H1 (cell line): ENCODE measurements around the gene RAB3IL1. TPM values are rescaled to one million over a fixed set of nuclear protein-coding genes. Genes with fewer than 3 reads are reported as not detected.

Source experiments
- CTCF ChIA-PET: fragments of 300-600 bp; sonication (Branson Sonifier 250); formaldehyde crosslinking; loops from one replicate; lab custom pipeline; 2021; ENCODE audit not compliant: partially characterized antibody; lab: Charles Lee
- POLR2A ChIA-PET: fragments of 300-600 bp; sonication (Branson Sonifier 250); formaldehyde crosslinking; loops from one replicate; lab custom pipeline; 2021; ENCODE audit warnings: inconsistent platforms; ENCODE audit not compliant: partially characterized antibody; lab: Charles Lee
- DNase-seq, 2 experiments: peaks; one replicate each; pipeline versions ENCODE4 v3.0.0 to v3.0.0-alpha.2; 2010 to 2022; ENCODE audit warnings: low spot score in 2 of 2, low read depth in 1 of 2, mixed read lengths in 1 of 2
- FAIRE-seq: peaks from 2 replicates; lab custom pipeline; 2011; peaks lifted over from hg19 to GRCh38; lab: Jason Lieb, UNC
- H2AFZ ChIP-seq: 2 replicates; pipeline ENCODE4 v1.8.1; 2012; ENCODE audit warnings: low read length, inconsistent platforms
- H2AK5ac ChIP-seq: 2 replicates; pipeline ENCODE4 v1.6.1; 2013; ENCODE audit warnings: low read depth, low read length
- H2BK120ac ChIP-seq: replicated peaks from 2 replicates; pipeline ENCODE3; 2013; ENCODE audit warnings: low read depth, low read length, inconsistent platforms
- H2BK12ac ChIP-seq: 2 replicates; pipeline ENCODE4 v1.6.1; 2013; ENCODE audit warnings: low read depth, low read length
- H2BK15ac ChIP-seq: 2 replicates; pipeline ENCODE4 v1.6.1; 2013; ENCODE audit warnings: low read length
- H2BK20ac ChIP-seq: 2 replicates; pipeline ENCODE4 v1.6.1; 2013; ENCODE audit warnings: low read length
- H2BK5ac ChIP-seq: 2 replicates; pipeline ENCODE4 v1.6.1; 2013; ENCODE audit warnings: low read depth, low read length
- H3K14ac ChIP-seq: 2 replicates; pipeline ENCODE4 v1.6.1; 2013; ENCODE audit warnings: inconsistent platforms; ENCODE audit not compliant: insufficient read length
- H3K18ac ChIP-seq: 2 replicates; pipeline ENCODE4 v1.6.1; 2013; ENCODE audit warnings: low read length; ENCODE audit errors: extremely low read depth
- H3K23ac ChIP-seq: 2 replicates; pipeline ENCODE4 v1.6.1; 2013; ENCODE audit warnings: inconsistent platforms; ENCODE audit not compliant: insufficient read length
- H3K23me2 ChIP-seq: 2 replicates; pipeline ENCODE4 v1.6.1; 2013; ENCODE audit warnings: low read depth, low read length
- H3K27ac ChIP-seq: 2 replicates; pipeline ENCODE4 v1.6.1; 2011; ENCODE audit warnings: low read depth, low read length, inconsistent platforms
- H3K27me3 ChIP-seq, 4 experiments: replicated peaks in 1 of 4; 1 replicate in 1 of 4; 2 replicates in 3 of 4; pipeline versions ENCODE4 v1.6.1 to v1.8.1; 2011 to 2013; ENCODE audit warnings: low read length in 3 of 4, mild to moderate bottlenecking in 3 of 4, inconsistent platforms in 2 of 4, mixed read lengths in 2 of 4, moderate library complexity in 1 of 4; ENCODE audit not compliant: control insufficient read depth in 3 of 4, insufficient read depth in 3 of 4; ENCODE audit errors: extremely low read depth in 1 of 4
- H3K36me3 ChIP-seq, 4 experiments: 2 replicates each; pipeline versions ENCODE4 v1.6.1 to v1.8.1; 2011 to 2013; ENCODE audit warnings: mild to moderate bottlenecking in 4 of 4, low read length in 3 of 4, moderate library complexity in 2 of 4, control low read depth in 1 of 4, inconsistent platforms in 1 of 4; ENCODE audit not compliant: insufficient read depth in 4 of 4, control insufficient read depth in 2 of 4
- H3K4ac ChIP-seq: replicated peaks from 2 replicates; pipeline ENCODE3; 2013; ENCODE audit warnings: low read length, low read depth, mixed read lengths, inconsistent platforms; ENCODE audit not compliant: insufficient read length
- H3K4me1 ChIP-seq, 4 experiments: replicated peaks in 1 of 4; 1 replicate in 1 of 4; 2 replicates in 3 of 4; pipeline versions ENCODE4 v1.6.1 to v1.8.1; 2011 to 2013; ENCODE audit warnings: low read length in 3 of 4, inconsistent platforms in 2 of 4, mixed read lengths in 1 of 4; ENCODE audit not compliant: insufficient read depth in 4 of 4, control insufficient read depth in 3 of 4
- H3K4me2 ChIP-seq, 2 experiments: 2 replicates each; pipeline versions ENCODE4 v1.6.1 to v1.8.1; 2011 to 2013; ENCODE audit warnings: low read depth in 2 of 2, low read length in 2 of 2, control low read depth in 1 of 2, inconsistent platforms in 1 of 2, mild to moderate bottlenecking in 1 of 2; ENCODE audit not compliant: insufficient read depth in 1 of 2
- H3K4me3 ChIP-seq, 4 experiments: fragments of 200-600, 300-600 bp in 1 of 4; sonication (generic), shearing (Covaris generic), sonication (Bioruptor Twin) in 1 of 4; 2 replicates each; pipeline versions ENCODE4 v1.5.1 to v1.8.1; 2011 to 2016; ENCODE audit warnings: low read length in 4 of 4, low read depth in 3 of 4, control low read depth in 2 of 4, inconsistent platforms in 2 of 4, mild to moderate bottlenecking in 2 of 4, mixed read lengths in 1 of 4, moderate library complexity in 1 of 4; ENCODE audit not compliant: insufficient read depth in 2 of 4; ENCODE audit errors: extremely low read depth in 1 of 4
- H3K56ac ChIP-seq: replicated peaks from 2 replicates; pipeline ENCODE3; 2013; ENCODE audit warnings: low read depth, mild to moderate bottlenecking, mixed read lengths, low read length, inconsistent platforms; ENCODE audit not compliant: insufficient read length
- H3K79me1 ChIP-seq: 2 replicates; pipeline ENCODE4 v1.6.1; 2013; ENCODE audit warnings: low read depth, low read length, control low read depth
- H3K79me2 ChIP-seq, 2 experiments: 2 replicates each; pipeline versions ENCODE4 v1.6.1 to v1.8.1; 2012 to 2013; ENCODE audit warnings: low read length in 2 of 2, mild to moderate bottlenecking in 2 of 2, inconsistent platforms in 1 of 2; ENCODE audit not compliant: insufficient read depth in 2 of 2, control insufficient read depth in 1 of 2
- H3K9ac ChIP-seq, 4 experiments: replicated peaks in 1 of 4; 1 replicate in 1 of 4; 2 replicates in 3 of 4; pipeline versions ENCODE4 v1.6.1 to v1.8.1; 2011 to 2013; ENCODE audit warnings: low read depth in 3 of 4, low read length in 3 of 4, control low read depth in 2 of 4, mild to moderate bottlenecking in 2 of 4, moderate library complexity in 2 of 4, inconsistent platforms in 1 of 4; ENCODE audit errors: extremely low read depth in 1 of 4
- H3K9me3 ChIP-seq, 2 experiments: 2 replicates each; pipeline versions ENCODE4 v1.6.1 to v1.8.1; 2012 to 2013; ENCODE audit warnings: mild to moderate bottlenecking in 2 of 2, moderate library complexity in 2 of 2, control low read depth in 1 of 2, inconsistent platforms in 1 of 2, low read depth in 1 of 2, low read length in 1 of 2, mixed read lengths in 1 of 2; ENCODE audit not compliant: insufficient read depth in 2 of 2
- H4K20me1 ChIP-seq, 2 experiments: replicated peaks in 1 of 2; 2 replicates each; pipeline versions ENCODE3 to v1.8.1; 2011 to 2013; ENCODE audit warnings: inconsistent platforms in 2 of 2, low read length in 2 of 2, mild to moderate bottlenecking in 1 of 2; ENCODE audit not compliant: insufficient read depth in 2 of 2, control insufficient read depth in 1 of 2
- H4K5ac ChIP-seq: 2 replicates; pipeline ENCODE4 v1.6.1; 2013; ENCODE audit warnings: low read length, low read depth, mixed read lengths, inconsistent platforms; ENCODE audit not compliant: insufficient read length
- H4K8ac ChIP-seq: 2 replicates; pipeline ENCODE4 v1.8.0; 2013; ENCODE audit warnings: mild to moderate bottlenecking, moderate library complexity, low read length, inconsistent platforms; ENCODE audit not compliant: insufficient read depth; ENCODE audit errors: extremely low read depth
- H4K91ac ChIP-seq: replicated peaks from 2 replicates; pipeline ENCODE3; 2013; ENCODE audit warnings: low read length, mixed read lengths, inconsistent platforms; ENCODE audit not compliant: insufficient read length
- BRCA1 ChIP-seq: IDR thresholded peaks from 2 replicates; pipeline ENCODE4 v1.6.1; 2012; ENCODE audit warnings: low read depth, low read length, improper control_type of control experiment
- EP300 ChIP-seq, 2 experiments: IDR thresholded peaks; 1 replicate in 1 of 2; 2 replicates in 1 of 2; pipeline ENCODE4 v1.6.1; 2011 to 2012; ENCODE audit warnings: low read depth in 2 of 2, low read length in 2 of 2, mild to moderate bottlenecking in 2 of 2, borderline replicate concordance in 1 of 2, inconsistent platforms in 1 of 2, moderate library complexity in 1 of 2
- KDM4A ChIP-seq: IDR thresholded peaks from one replicate; pipeline ENCODE4 v1.7.1; 2012; ENCODE audit warnings: low read depth, mild to moderate bottlenecking, moderate library complexity, low read length, inconsistent platforms; ENCODE audit not compliant: severe bottlenecking
- MAX ChIP-seq: IDR thresholded peaks from 2 replicates; pipeline ENCODE4 v1.6.1; 2012; ENCODE audit warnings: inconsistent platforms
- PHF8 ChIP-seq: fragments of 200-600 bp; sonication (generic); conservative IDR thresholded peaks from 2 replicates; pipeline ENCODE4 v1.7.1; 2012; ENCODE audit warnings: low read depth, mild to moderate bottlenecking, inconsistent platforms, low read length, moderate library complexity
- POLR2AphosphoS5 ChIP-seq: IDR thresholded peaks from 2 replicates; pipeline ENCODE4 v1.6.1; 2011; ENCODE audit warnings: low read depth, low read length
- SAP30 ChIP-seq: fragments of 300-600 bp; sonication (generic); IDR thresholded peaks from 2 replicates; pipeline ENCODE4 v1.7.1; 2012; ENCODE audit warnings: low read length, moderate library complexity, mild to moderate bottlenecking, inconsistent platforms; ENCODE audit not compliant: insufficient read depth, insufficient replicate concordance
- SRF ChIP-seq: IDR thresholded peaks from 2 replicates; pipeline ENCODE4 v1.6.1; 2011; ENCODE audit warnings: mild to moderate bottlenecking, low read depth, low read length, moderate library complexity
- YY1 ChIP-seq: IDR thresholded peaks from 2 replicates; pipeline ENCODE4 v1.6.1; 2011; ENCODE audit warnings: low read depth, mild to moderate bottlenecking, low read length
- ZNF274 ChIP-seq: IDR thresholded peaks from 2 replicates; pipeline ENCODE4 v1.7.0; 2012; ENCODE audit warnings: low read length, borderline replicate concordance; ENCODE audit errors: extremely low read depth
- WGBS, 2 experiments: shearing (Covaris generic) in 1 of 2; methylation state at CpG; one replicate each; pipeline versions ENCODE4 v1.1.6 to v1.1.7; 2013 to 2015; ENCODE audit warnings: low lambda C conversion rate in 2 of 2, mixed read lengths in 2 of 2, inconsistent platforms in 1 of 2, low coverage in 1 of 2, missing lambda C conversion rate in 1 of 2; ENCODE audit not compliant: insufficient replicate concordance in 2 of 2, insufficient coverage in 1 of 2, insufficient read length in 1 of 2; ENCODE audit errors: extremely low coverage in 1 of 2, missing lambda C conversion rate in 1 of 2; 5-methylcytosine and 5-hydroxymethylcytosine counted together
- polyA plus RNA-seq, 7 experiments: library from polyadenylated mRNA; depleted of rRNA in 3 of 7; stranded (reverse) in 5 of 7; unstranded in 2 of 7; fragments of >200 nt in 5 of 7; fragments of 200-250 nt in 2 of 7; gene quantifications; 1 replicate in 5 of 7; 2 replicates in 1 of 7; 4 replicates in 1 of 7; pipeline versions ENCODE4 v1.2.1 to v1.2.3, GENCODE V29; 2011 to 2013; ENCODE audit warnings: missing spikeins in 2 of 7, mixed read lengths in 2 of 7
- total RNA-seq: library from RNA; stranded (reverse); fragmentation: NEBNext Ultra II Directional; extraction: Animal tissue kit (Norgen Biotek cat#: 25700); gene quantifications from 2 replicates; pipeline ENCODE4 v1.2.1, GENCODE V29; 2021
- TF ChIP-seq, protein P1 (sequence below): IDR thresholded peaks from 2 replicates; pipeline ENCODE4 v1.6.1; 2011; ENCODE audit warnings: low read length, improper control_type of control experiment
- TF ChIP-seq, protein P2 (sequence below): IDR thresholded peaks from 2 replicates; pipeline ENCODE4 v1.6.1; 2011; ENCODE audit warnings: low read depth, mild to moderate bottlenecking, low read length; ENCODE audit not compliant: insufficient read depth

Gene RAB3IL1
- total and polyA plus RNA-seq, 2 of the 8 experiments (the other 6 are each of a cell fraction or from before 2014, with no cell fraction given) = 6.8 to 7.9 TPM

DNA sequence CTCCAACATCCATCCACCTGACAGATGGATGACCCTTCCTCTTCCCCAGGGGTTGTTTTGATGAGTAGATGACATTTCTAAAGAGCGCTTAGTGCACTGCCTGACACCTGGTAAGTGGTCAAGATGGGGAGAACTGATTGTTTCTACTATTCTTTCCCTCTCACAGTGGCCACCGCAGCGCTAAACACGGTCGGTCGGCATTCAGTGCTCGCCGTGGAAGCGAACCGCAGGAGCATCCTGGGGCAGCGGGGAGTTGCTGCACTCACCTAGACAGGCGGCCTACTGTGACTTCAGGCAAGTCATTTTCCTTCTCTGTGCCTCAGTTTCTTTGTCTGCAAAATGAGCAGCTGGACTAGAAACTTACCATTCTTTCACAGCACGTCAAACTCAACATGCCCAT, 27.8 kb upstream of the RAB3IL1 start:
- no peak overlapping the region for H3K14ac ChIP-seq
- FAIRE-seq (no peak), DNase-seq (no peak)
- no peak overlapping the region for H3K9ac ChIP-seq
- H3K56ac ChIP-seq = no peak overlapping the region
- no peaks in the 10 kb centered on the region; the same call in 1 of the 2 replicates for H3K23me2 ChIP-seq
- no peak overlapping the region for H2BK120ac ChIP-seq
- no peak overlapping the region for H3K4me3 ChIP-seq
- POLR2A ChIA-PET = interaction anchor here (0.9 to 9.0 kb wide), 5 partner anchors 16 to 116 kb away, joined by 3 to 137 read pairs (median 5); partner anchors contain the start of gene FTH1
- no peaks in the 10 kb centered on the region for H3K79me2 ChIP-seq
- no peak overlapping the region for H3K23ac ChIP-seq
- H4K5ac ChIP-seq = no peak overlapping the region
- no peak overlapping the region for H3K27ac ChIP-seq
- no peaks in the 10 kb centered on the region for H3K27me3 ChIP-seq
- no peak overlapping the region for H3K4ac ChIP-seq
- H2BK20ac ChIP-seq = no peak overlapping the region
- 90% methylated on average over 13 of the region's 13 CpGs; no CpG with 5 or more reads in 1 of the 2 experiments for whole genome bisulfite sequencing, 2 experiments
- no peak overlapping the region for H2BK5ac ChIP-seq
- no peak overlapping the region for H2AFZ ChIP-seq
- no peak overlapping the region for H2BK12ac ChIP-seq
- H3K79me1 ChIP-seq = no peaks in the 10 kb centered on the region
- no peak overlapping the region for H3K18ac ChIP-seq
- H3K4me1 ChIP-seq = no peaks in the 10 kb centered on the region; a peak in 1 of 7 replicates
- no peak overlapping the region for H2AK5ac ChIP-seq
- no peak overlapping the region for H4K8ac ChIP-seq
- H4K91ac ChIP-seq = no peak overlapping the region
- H3K4me2 ChIP-seq = no peak overlapping the region
- no peaks in the 10 kb centered on the region for H3K36me3 ChIP-seq
- no peak overlapping the region for H2BK15ac ChIP-seq
- no peaks in the 10 kb centered on the region for H4K20me1 ChIP-seq
- no peaks in the 10 kb centered on the region for H3K9me3 ChIP-seq
- CTCF ChIA-PET = interaction anchor here (1.0 to 10.3 kb wide), 15 partner anchors 9 to 163 kb away, joined by 3 to 658 read pairs (median 34); partner anchors contain the start of gene FADS3
- no peak for TF ChIP-seq SRF
- TF ChIP-seq EP300 (IDR thresholded peaks at IDR 0.05; ENCODE audit: borderline replicate concordance in 1 of 2, low read depth in 2 of 2, low read length in 2 of 2) = no peak
- no peak for TF ChIP-seq ZNF274
- TF ChIP-seq, protein P1, sequence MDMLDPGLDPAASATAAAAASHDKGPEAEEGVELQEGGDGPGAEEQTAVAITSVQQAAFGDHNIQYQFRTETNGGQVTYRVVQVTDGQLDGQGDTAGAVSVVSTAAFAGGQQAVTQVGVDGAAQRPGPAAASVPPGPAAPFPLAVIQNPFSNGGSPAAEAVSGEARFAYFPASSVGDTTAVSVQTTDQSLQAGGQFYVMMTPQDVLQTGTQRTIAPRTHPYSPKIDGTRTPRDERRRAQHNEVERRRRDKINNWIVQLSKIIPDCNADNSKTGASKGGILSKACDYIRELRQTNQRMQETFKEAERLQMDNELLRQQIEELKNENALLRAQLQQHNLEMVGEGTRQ = no peak
- no peak for TF ChIP-seq YY1
- TF ChIP-seq POLR2AphosphoS5 = no peak
- no peak for TF ChIP-seq SAP30
- TF ChIP-seq BRCA1 = no peak
- TF ChIP-seq MAX = no peak
- TF ChIP-seq PHF8 = no peak
- TF ChIP-seq KDM4A = no peak
- TF ChIP-seq, protein P2, sequence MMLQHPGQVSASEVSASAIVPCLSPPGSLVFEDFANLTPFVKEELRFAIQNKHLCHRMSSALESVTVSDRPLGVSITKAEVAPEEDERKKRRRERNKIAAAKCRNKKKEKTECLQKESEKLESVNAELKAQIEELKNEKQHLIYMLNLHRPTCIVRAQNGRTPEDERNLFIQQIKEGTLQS = no peak
